ENCODE data around the gene CFAP91.

Gene CFAP91

DNA sequence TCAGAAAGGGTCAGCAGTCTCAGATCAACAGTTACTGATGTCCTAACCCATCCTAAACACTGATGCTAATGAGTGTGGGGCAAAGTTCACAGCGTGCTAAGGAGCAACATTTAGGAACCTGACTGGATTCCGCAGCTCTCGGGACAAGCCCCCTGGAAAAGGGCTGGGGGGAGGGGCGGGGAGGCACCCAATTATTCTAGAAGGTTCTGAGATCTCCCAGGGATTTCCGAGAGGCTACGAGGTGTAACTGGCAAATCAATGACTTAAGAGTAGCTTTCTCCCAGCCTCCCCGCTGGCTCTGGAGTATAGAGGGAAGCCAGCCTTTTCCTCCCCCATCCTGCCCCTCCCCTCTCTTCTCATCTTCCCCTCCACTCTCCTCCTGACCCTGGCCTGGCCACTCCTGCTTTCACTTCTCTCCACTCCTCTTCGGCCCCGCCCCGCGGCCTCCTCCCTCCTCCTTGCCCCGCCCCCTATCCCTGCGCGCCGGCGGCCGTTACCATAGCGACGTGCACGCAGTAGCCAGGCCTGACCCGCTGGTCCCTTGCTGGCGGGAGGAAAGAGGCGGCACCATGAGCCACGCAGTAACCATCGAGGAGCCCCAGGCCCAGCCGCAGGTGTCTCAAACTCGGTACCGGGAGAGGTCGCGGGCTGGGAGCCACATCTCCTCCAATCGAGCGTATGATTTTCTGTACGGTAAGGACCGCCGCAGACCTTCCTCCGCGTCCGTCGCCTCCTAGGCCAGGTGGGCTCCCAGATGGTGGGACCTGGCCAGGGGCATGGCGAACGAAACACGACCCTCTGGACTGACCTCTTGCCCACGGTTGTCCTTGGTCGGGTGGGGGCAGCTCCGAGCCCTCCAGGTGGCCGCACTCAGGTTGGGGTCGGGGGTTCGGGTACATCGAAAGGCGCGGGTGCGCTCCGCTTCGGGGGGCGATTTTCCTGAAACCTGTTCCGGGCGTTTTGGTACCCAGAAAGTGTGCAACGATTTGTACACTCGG is at the start of gene CFAP91:
Gene CFAP91 (plus strand): TSS at position 493 of the 998 bp plus-strand sequence. CDS start 77 bp downstream, at position 570.
- DNase-seq, result peak; percentile 76

DNA sequence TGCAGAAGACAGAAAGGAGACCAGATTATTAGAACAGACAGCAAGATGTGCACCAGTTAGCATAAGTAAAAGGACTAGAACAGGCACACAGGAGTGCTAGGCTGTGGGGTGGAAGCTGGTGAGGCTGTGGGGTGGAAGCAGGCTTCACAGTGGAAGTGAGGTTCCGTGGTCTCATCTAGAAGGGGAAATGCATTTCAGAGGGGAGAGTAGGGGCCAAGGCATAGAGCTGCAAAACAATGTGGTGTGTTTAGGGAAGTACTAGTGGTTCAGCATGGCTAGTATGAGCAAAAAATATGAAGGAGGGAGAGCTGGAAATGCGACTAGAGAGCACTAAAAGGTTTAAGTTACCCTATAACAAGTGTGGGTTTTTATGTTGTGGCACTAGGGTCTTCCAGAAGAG is 48.9 kb upstream of the CFAP91 start:
- DNase-seq, result no peak

DNA sequence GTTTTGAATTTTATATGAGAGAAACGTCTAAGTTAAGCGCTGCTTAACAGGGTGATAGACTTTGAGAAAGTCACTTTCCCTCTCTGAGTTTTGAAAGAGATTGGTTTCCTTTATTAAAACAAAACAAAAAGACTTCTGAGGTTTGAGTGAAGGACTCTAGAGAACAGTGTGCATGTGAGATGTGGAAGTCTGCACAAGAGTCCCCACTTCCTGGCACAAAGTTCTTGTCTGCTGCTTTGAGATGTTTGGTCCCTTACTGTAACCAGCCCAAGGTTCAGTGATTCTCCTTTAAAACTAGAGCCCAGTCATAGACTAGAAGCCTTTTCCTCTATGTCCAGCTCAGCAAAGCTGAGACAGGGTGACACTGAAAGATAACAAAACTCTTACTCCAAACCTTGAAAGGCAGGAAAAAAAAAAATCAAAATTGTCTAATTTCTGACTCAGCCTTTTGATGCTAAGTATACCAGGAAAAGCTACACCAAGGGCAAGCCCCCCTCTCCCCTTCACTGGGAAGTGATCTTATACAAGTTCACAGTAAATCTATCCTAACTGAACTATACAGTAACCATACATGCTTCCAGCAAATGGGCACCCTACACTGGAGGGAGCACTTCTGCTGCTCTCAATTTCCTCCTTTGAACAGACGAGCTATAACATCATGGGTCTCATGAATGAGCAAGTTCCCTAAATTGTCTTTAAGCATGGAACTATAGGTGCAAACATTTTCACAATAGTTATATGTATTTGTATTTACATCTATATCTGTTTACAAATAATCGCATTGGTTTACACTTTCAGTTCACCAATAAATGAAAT is 44.7 kb upstream of the CFAP91 start:
- no peak for DNase-seq

DNA sequence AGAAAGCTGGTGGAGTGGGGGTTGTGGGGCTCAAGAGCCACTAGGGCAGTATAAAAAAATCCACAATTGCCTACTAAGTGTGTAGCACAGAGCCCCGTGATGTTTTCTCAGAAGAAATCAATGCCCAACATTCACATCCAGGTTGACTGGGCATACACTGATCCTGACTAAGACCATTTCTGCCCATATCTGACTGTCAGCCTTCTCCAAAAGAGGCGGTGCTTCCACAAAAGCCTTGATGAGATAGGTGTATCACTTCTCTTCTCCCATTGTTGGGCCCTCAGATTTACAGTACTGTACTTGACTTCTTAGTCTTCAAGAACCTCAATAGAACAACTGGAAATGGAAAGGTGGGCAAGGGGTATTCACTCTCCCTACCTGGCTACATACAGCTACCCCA is 43.8 kb upstream of the CFAP91 start:
- DNase-seq, result no peak

DNA sequence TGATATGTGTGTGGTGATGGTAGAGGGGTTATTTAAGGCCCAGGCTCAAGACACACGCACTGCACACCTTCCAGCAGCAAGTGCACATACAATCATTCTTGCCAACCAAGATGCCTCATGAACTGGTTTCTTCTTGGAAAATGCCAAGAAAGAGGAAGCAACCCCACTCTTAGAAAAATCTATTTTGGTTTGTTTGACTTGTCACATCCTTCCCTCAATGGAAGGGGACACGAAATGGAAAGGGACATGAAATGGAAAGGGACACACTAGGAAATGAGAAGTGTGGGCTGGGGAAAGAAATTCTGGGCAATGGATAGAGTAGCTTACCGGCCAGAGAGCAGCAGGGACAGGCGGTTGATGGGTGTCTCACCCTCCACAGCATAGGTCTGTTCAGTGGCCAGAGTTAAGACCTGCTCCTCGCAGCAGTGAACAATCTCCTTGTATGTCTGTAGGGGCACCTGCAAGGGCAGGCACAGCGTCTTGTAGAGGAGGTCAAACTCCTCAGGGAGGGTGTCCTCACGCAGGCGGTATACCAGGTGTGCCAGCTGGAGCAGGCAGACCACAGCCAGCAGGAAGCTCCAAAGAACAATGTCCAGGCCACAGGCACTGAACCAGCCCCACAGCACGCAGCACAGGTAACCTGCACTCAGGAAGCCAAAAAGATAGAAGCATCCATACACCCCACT is 43.1 kb upstream of the CFAP91 start:
- no peak for DNase-seq

DNA sequence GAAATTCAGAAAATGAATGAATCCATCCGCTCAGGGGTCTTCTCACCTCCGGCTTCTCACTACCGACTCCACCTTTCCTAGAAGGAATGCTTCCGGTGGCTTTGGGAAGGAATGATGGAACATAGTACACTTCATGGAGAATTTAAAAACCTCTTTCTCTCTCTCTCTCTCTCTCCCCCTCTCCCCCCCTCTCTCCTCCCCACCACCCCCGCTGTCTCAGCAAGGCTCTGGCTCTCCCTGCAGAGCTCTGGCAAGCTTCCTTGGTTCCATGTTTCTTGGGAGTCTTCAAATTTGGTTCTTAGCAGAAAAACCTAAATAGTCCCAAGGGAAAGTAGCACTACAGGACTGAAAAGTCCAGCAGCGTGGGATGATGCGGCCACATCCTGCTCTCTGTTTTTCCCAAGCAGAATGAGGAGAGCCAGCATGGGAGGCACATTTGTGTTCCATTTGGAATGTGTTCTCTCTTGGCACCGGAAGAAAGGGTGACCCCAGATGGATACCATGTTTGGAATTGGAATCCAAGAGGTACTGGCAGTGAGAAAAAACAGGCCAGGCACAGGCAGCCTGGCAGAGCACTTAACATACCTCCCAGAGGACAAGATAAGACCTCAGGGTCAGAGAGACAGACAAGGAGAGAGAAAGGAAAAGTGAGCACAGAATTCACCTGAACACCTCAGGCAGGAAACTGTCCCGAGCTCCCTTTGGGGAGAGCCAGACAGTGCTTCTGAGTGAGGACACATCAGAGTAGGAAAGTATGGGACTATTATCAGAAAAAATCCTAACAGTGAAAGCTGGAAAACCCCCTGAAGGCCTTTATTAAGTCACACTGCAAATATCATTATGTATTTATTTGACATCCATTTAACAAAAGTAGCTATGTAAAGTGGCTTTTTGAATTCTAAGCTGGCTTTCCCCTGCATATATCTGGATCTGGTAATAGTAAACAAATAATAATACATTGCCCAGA is 42.1 kb upstream of the CFAP91 start, which contains the start of gene POPDC2:
Gene POPDC2 (minus strand): TSS at position 116 of the 967 bp plus-strand sequence. CDS start 166 bp downstream, outside the sequence.
- no peak for DNase-seq

DNA sequence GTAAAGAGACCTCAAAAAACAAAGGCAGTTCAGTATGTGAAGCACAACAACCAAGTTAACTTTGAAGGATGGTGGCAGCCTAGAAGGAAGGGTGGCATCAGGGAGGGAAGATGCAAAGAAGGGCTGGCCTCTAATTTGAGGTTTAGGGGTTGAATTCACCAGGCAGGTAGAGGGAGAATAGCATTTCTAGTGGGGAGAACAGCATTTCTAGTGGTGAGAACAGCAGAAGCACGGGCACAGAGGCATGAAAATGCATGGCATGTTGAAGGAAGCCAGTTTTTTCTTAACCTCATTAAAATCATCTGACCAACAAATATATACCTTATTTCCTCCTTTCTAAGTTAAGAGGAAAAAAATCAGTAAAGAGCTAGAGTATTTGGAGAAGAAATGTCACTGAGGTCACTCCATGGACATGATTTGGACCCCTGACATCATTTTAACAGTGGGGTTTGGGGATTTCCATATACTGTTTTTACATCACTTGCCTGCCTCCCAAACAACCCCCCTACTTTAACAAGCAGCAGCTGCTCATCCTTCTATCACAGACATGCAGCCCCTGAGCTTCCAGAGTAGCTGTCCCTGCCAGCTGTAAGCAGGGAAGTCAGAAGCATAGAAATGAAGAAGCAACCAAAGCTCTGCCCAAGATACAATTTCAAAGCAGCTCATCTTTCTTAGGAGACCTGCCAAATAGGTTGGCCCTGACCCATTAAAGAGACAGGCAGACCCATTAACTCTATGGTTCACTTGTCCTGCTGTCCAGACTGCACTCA is 40.0 kb upstream of the CFAP91 start:
- no peak for DNase-seq

DNA sequence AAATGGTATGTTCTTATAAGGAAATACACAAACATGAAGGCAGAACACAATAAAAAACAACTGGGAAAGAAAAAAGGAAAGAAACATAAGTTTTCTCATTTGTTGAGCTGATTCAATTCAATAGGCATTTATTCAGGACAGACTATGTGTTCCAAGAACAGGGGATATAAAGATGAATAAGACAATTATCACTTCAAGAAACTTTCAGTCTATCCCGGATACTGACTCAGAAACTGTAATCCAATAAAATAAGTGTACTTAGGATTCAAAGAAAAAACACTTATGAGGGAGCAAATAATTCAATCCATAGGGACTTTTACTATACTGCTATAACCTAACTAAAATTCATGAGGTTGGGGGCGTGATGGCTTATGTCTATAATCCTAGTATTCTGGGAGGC is 38.9 kb upstream of the CFAP91 start:
- no peak for DNase-seq

DNA sequence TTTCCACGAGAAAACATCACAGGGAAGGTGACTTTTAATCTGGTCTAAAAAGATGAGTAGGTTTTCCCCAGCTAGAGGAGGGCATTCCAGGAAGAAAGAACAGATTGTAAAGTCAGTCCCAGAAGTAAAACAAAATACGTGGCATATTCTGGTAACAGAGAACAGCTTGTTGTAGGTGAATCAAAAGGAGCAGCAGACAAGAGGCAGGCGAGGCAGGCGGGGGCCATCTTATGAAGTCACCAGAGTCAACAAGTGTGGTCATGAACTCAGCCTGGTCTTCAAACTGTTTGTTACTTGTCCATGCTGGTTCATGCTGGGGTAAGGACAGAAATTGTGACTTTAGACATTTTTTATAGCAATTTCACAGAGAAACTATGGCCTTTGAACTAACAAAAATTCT is 38.5 kb upstream of the CFAP91 start:
- DNase-seq, result no peak

DNA sequence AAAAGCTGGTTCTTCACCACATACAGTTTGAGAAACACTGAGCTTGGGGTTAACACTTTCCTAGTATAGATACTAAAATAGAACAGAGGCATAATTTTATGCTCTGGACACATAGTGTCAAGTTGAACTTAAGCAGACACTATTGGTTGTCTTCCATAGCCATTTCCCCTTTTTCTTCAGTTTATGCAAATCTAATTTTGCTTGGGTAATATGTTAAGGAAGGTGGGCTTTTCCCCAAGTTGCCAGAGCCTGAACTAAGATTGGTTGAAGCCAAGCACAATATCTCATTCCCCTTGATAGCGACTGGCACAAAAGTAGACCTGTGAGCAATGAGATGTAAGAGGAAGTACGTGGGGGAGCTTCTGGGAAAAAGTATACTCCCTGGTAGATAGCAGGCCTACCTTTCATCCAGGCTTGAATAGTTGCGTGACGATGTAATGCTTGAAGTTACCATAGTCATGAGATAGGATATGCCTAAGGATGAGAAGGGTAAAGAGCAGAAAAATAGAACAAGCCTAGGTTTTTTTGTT is 37.9 kb upstream of the CFAP91 start:
- no peak for DNase-seq

DNA sequence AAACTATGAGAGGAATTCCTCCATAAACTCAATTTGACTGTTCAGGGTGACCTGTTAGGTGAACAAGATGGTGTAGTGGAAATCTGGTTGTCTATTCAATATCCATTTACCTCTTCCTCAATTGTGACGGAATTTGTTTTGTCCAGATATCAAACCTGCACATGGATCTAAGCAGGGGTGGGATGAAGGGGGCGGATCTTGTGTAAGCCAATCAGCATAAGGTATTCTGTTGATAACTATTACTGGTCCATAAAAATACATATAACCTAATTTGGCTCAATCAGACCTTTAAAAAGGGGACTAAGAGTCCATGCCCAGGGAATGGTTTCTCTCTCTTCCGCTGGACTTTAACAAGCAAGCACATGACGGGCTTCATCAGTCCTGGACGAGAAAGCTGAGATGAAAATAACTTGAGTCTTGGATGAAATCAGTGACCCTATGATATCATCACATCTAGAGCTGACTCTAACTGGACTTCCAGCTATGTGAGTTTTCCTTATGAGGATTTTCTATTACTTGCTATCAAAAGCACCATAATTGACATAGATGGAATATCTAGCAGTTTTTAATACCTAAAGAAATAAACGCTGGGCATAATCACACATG is 36.8 kb upstream of the CFAP91 start:
- DNase-seq, result no peak

DNA sequence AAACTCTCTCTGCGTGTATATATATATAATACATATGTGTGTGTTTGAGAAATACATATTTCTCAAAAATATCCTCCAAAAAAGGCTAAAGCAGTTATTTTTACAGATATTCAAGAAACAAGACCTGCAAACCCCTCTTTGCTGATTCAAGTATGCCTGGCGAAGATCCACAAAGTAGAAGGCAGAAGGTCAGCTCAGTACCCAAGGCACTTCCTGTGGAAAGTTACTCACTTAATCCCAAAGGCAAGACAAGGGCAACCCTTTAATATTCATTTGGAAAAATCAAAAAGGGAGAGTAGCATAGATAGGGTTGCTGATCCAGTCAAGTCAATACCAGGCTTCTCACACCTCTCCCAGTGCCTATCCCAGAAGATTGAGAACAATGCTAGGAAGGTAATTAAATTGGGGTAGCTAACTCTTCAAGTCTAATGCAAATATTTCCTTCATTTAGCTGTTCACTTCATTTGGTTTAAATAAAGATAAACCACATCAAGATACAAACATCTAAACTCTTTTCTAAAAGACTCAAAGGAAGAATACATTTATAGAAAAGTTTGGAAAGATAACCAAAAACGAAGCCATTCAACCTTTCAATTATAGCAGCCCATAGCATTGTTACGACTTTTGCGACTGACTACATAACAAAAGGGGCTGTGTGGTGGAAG is 32.8 kb upstream of the CFAP91 start:
- no peak for DNase-seq

DNA sequence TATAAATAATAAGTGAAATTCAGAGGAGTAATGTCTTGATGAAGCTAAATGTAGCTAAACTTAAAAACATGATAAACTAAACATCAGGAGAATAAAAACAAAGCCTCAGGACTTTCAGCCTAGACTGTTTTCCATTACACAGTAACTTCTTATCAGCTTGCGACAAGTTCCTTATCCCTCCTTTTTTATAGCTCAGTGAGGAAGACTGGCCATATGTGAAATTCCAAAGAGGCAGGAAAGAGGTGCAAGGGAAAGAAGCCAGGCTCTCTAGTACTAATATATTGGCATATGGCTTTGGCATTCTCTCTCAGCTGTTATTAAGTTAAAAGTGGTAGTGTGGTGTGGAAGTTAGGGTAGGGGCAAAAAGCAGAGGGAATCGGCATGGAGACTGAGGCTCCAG is 30.0 kb upstream of the CFAP91 start:
- DNase-seq, result no peak

DNA sequence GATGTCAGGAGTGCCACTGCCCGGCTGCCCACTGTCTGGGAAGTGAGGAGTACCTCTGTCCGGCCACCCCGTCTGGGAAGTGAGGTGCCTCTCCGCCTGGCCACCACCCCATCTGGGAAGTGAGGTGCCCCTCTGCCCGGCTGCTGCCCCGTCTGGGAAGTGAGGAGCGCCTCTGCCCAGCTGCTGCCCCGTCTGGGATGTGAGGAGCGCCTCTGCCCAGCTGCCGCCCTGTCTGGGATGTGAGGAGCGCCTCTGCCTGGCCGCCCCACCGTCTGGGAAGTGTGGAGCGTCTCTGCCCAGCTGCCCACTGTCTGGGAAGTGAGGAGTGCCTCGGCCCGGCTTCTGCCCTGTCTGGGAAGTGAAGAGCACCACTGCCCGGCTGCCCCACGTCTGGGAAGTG is 28.9 kb upstream of the CFAP91 start:
- no peak for DNase-seq

DNA sequence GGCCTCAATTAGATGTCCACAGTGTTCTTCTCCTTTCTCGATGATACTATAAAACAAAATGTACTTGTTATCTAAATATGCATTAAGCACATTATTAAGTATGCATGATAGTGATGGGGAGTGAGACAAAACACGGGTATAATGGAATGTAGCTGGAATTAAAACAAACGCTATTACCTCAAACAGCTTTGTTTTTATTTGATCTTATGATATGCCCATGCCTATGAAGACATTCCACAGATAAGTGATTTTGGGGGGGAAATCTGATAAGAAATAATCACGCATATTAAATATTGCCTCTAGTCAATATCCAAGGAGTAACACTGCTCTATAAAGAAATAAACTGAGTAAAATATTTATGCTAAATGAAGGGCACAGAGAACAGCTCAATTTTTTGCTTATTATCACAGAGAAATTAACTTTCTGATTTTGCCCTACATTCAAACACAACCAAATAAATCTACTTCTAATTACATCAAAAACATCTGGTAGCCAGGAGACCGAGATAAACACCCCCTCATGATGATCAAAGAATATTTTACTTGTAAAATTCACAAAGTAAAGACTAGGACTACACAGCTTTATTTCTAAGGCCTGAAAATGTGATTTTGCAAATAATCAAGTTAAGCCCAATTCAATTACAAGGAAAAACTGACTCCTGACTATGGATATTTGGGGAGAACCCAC is 27.5 kb upstream of the CFAP91 start:
- DNase-seq, result no peak

DNA sequence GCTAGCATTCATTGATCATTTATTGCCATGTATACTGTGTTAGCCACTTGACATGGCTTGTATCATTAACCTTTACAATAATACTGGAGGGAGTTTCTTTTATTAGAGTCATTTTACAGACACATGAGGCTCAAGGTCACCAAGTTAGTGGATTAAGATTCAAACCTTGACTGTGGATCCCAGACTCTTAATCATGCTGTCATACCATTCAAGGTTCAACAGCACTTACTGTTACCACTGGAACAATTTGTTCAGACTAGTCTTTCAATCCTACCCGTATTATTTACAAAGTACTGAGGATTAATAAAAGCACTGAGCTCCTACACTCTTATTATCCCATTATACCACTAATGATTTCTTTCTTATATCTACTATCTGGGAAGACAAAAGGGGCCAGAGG is 26.8 kb upstream of the CFAP91 start:
- no peak for DNase-seq

DNA sequence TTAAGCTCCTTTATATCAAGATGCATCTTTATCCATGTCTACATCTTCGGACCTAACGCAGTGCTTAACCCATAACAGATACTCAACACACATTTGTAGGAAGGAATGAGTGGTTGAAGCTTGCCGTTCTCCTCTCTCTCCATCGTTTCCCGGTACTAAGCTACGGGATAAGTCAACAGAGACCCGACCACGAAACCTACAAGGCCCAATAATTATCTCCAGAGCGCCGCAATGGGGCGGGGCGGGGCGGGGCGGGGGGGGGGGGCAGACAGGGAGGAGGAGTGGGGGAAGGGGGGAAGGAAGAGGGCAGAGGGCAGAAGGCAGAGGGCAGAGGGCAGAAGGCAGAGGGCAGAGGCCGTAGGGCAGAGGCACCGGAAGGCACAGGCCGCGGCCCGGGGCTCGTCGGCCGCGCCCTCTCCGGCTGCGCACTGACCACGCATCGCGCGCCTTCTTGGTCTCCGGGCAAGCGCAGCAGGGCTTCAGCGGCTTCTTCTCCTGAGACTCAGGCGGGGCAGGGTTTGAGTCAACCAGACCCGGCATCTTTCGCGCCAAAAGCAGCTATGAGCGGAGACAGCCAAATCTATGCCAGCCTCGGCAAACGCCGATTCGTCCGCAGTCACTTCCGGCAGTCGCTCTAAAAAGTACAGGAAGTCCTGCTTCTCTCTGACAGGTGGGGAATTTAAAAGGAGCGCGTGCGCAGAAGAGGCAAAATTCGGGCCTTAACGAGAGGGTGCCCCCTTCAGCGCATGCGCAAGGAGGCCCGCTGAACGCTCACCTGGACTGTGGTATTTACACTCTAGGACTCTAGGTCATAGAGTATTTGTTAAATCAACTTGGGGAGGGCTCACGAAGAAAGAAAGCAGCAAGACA is 25.8 kb upstream of the CFAP91 start, which contains the start of gene COX17:
Gene COX17 (minus strand): TSS at position 636 of the 870 bp plus-strand sequence. CDS start 96 bp downstream, at position 540.
- peak; percentile 94 for DNase-seq

DNA sequence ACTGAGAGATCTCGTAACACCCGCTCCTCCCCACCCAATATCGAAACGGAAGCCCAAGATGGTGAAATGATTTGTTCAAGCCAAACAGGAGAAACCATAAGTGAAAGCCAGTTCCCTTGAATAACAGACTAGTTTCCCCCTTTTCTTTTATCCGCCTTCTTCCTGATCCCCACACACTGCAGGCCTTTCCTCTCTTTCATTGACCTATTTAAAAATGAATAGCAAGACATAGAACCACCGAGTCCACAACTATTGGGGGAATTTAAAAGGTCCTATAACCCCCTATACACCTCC is 25.2 kb upstream of the CFAP91 start:
- no peak for DNase-seq
